Activated T-helper 1 cell treated with Interleukin-2 at 50 U/mL for 16 hours (primary cell): ENCODE results near the gene ARIH1.
"Not testable (repeated sequence)": the region's sequence is repeated elsewhere in the genome, so short reads cannot be mapped to it uniquely, and the experiment has no call there.

Source experiments
- DNase-seq: peaks from one replicate; pipeline ENCODE4 v3.0.0-alpha.2; 2020; ENCODE audit warnings: low read depth

Gene ARIH1, protein sequence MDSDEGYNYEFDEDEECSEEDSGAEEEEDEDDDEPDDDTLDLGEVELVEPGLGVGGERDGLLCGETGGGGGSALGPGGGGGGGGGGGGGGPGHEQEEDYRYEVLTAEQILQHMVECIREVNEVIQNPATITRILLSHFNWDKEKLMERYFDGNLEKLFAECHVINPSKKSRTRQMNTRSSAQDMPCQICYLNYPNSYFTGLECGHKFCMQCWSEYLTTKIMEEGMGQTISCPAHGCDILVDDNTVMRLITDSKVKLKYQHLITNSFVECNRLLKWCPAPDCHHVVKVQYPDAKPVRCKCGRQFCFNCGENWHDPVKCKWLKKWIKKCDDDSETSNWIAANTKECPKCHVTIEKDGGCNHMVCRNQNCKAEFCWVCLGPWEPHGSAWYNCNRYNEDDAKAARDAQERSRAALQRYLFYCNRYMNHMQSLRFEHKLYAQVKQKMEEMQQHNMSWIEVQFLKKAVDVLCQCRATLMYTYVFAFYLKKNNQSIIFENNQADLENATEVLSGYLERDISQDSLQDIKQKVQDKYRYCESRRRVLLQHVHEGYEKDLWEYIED

DNA sequence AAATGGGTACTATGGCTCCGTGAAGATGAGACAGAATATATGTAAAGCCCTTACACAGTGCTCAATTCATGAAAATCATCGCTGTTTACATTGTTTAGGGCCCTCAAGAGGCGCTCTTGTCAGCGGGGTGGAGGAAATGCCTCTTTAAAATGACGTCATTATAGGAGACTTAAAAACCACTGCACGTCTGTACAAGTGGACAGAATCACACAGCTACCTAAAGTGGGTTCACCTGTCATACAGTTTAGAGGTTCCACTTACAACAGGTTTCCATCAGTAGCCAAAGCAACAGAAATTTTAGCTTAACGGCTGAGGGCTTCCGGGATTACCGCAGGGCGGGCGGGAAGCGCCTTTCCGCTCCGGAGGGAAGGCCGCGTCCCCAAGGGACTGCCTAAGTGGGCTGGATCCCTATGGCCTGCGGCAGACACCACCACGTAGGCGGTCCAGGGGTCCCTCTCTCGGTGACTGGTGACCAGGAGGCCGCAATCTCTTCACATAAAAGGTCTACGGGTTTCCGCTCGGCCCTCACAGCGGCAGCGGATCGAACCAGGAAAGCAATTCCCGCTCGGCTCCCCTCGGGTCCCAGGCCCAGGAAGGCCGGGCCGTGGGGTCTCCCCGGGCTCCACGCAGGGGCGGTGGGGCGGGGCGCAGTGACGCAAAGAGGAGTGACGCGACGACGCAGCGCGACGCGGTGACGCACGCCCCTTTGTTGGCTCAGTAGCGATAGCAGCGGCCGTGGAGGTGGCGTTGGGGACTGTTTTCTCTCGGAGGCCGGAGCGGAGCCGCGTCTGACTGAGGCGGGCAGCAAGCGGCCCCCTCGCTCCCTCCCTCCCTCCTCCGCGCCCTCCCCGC is at the start of gene ARIH1:
ARIH1 (plus strand) TSS at position 717 of the 852 bp plus-strand sequence. CDS start 310 bp downstream, outside the sequence.
- peak; percentile 94 for DNase-seq

DNA sequence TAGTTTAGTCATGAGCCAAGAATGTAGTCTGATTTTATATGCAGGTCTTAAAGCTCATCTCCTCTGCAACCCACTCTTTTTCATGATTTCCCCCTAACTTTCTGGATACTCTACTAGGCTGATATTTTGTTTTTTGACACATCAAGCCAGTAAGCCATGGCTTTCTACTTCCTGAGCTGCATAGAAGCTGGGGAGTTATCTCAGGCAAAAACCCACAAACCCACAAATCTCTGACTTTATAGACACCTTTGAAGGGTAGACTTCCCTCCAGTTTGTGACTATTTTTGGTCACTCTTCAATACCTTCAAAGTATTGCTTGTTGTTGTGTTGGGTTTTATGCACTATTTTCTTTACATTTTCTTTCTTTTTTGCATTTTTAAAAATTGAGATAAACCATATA is 47.4 kb upstream of the ARIH1 start:
- DNase-seq = no peak

DNA sequence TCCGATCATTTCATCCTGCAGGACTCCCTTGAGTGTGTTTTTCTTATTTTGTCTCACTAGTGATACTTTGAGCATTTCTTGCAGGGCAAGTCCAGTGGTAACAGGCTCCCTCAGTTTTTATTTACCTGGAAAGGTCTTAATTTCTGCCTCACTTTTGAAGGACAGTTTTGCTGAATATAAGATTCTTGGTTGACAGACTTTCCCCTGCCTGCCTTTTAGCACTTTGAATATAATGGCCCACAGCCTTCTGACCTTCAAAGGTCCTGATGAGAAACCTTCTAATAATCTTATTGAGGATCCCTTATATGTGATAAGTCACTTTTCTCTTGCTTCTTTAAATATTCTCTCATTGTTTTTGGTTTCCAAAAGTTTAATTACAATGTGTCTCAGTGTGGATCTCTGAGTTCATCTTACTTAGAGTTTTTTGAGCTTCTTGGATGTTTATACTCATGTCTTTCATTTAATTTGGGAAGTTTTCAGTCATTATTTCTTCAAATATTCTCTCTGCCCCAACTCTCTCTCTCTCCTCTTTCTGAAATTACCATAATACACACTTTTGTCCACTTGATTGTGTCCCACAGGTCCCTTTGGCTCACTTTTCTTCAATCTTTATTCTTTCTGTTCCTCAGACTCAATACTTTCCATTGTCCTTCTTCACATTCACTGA is 36.3 kb upstream of the ARIH1 start:
- DNase-seq = no peak

DNA sequence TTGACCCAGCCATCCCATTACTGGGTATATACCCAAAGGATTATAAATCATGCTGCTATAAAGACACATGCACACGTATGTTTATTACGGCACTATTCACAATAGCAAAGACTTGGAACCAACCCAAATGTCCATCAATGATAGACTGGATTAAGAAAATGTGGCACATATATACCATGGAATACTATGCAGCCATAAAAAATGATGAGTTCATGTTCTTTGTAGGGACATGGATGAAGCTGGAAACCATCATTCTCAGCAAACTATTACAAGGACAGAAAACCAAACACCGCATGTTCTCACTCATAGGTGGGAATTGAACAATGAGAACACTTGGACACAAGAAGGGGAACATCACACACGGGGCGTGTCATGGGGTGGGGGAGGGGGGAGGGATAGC is 31.3 kb upstream of the ARIH1 start:
- not testable (repeated sequence) for DNase-seq

DNA sequence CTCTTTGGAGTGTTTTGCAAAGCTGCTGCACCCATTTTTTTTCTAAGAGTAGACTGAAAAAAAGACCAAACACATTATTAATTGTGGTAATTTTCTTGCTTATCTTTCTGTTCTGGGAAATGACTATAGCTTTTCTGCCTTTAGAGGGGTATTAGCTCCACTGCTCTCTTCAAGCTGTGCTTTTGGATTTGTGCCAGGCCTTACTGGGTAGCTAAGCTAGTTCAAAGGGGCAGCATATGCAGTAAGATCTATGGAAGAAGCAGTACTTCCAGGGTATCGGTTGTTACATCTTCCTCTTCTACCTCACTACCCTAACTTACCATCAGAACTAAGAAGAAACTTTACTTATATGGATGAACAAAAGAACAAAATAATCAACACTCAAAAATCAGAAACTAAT is 28.7 kb upstream of the ARIH1 start:
- no peak for DNase-seq

DNA sequence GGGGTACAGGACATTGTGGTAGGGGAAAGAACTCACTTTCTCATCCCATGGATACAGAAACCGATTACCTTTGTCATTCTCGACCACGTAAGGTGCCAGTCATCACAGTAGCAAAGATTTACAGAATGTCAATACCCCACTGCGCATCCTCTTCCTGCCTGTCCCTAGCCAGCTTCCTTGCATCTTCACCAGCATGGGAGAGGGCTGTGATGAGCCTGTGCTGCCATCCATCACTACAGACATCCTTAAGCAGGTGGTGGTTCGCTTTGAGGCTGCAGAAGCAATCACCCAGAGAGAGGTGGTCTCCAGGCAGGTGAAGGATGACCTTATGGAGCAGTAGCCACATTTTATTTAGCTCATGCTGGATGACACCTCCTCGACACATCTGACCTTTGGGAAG is 23.3 kb upstream of the ARIH1 start:
- DNase-seq = no peak

DNA sequence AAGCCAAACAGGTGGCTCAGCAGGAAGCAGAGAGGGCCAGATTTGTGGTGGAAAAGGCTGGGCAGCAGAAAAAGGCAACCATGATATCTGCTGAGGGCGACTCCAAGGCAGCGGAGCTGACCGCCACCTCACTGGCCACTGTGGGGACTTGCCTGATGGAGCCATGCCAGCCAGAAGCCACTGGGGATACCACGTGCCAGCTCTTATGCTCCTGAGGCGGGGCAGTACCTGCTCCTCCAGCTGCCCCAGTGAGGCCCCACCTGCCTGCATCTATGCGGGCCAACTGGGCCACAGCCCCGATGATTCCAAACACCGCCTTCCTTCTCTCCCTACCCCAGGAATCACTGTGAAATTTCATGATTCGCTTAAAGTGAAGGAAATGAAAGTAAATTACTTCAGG is 22.9 kb upstream of the ARIH1 start:
- no peak for DNase-seq

DNA sequence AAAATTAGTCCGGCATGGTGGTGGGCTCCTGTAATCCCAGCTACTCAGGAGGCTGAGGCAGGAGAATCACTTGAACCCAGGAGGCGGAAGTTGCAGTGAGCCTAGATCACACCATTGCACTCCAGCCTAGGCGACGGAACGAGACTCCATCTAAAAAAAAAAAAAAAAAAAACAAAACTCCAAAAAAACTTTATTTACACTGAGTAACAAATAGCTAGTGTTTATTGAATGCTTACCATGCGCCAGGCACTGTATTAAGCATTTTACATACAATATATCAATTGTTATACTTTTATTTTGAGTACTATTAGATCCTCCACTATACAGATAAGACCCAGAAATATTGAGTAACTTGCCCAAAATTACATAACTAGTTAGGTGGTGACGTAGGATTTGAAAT is 17.4 kb upstream of the ARIH1 start:
- no peak for DNase-seq

DNA sequence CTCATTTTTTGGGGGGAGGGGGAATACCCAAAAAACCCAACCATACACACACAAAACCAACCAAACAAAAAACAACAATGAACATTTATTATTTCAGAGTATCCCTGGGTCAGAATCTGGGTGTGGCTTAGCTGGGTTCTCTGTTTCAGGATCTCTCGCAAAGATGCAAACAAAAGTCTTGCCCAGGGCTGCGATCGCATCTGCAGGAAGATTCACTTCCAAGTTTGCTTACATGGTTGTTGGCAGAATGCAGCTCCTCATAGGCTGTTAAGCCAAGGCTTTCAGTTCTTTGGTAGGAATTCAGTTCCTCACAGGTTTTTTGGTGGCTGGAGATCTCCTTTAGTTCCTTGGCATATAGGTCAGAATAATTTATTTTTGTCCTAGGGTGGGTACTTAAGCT is 13.7 kb upstream of the ARIH1 start:
- DNase-seq = no peak

DNA sequence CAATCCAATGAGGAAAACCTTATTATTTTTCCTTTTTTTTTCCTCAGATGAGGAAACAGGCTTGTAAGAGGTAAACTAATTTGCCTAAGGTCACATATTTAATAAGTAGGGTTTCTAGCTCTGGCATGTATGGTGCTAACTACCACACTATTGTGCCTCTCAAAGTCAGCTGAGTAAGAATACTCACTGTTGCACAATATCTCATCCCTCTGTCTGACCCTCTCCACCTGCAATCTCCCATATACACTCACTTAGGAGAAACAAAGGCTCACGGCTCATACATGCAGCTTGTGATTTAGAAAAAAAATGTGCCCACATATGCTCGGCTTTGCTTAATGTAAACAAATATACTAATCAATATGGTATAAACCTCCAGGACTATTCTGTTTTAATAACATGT is 10.4 kb upstream of the ARIH1 start:
- no peak for DNase-seq

DNA sequence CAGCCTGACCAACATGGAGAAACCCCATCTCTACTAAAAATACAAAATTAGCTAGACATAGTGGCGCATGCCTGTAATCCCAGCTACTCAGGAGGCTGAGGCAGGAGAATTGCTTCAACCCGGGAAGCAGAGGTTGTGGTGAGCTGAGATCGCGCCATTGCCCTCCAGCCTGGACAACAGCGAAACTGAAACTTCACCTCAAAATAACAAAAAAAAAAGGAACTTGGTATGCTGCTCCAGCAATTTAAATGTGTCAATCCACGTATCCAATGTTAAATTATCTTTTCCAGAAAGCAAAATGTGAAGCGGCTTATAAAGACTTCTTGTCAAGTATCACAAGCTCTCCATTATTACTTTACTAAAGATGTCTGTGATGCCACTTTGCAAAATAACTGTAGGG is 9.9 kb upstream of the ARIH1 start:
- no peak for DNase-seq

DNA sequence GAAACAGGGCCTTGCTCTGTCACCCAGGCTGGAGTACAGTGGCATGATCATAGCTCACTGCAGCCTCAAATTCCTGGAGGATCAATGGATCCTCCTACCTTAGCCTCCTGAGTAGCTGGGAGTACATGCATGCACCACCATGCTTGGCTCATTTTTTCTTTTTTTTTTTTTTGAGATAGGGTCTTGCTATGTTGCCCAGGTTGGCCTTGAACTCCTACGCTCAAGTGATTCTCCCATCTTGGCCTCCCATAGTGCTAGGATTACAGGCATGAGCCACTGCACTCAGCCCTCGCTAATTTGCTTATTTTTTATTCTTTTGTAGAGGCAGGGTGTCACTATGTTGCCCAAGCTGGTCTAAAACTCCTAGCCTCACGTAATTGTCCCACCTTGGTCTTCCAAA is 6.0 kb upstream of the ARIH1 start:
- no peak for DNase-seq

DNA sequence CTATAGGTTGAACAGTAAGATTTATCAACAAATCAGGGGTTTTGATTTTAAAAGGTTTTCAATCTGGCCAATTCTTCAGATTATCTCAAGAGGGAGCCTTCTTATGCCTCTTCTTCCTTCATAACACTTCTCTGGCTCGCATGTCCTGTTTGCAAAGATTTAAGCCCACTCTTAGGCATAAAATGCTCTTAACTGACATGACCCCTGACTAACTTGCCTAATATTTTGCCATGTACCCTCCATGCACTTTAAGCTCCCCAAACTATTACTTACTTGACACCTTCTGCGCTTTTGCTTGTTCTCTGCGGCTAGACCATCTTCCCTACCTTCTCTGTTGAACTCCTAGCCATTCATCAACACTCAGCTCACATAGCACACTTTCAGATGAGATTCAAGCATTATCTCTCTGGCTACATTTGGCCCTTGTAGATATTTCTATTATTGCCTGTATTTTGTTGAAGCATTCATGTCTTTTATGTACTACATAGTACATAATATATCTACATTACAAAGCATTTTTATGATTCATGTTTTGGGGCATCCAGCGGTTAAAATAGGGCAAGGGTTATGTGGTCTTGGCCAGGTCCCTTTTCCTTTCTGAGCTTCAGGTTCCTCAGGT is 1.0 kb upstream of the ARIH1 start:
- no peak for DNase-seq

DNA sequence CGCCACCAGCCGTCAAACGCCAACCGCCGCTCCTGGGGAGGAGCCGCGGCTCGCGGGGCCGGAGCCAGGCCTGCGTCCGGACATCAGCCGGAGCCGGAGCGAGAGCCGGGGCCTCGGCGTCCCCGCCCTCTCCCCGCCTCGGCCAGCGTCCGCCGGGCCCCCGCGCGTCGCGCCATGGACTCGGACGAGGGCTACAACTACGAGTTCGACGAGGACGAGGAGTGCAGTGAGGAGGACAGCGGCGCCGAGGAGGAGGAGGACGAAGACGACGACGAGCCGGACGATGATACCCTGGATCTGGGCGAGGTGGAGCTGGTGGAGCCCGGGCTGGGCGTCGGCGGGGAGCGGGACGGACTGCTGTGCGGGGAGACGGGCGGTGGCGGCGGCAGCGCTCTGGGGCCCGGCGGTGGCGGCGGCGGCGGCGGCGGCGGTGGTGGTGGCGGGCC is 359 bp downstream of the ARIH1 start:
- DNase-seq = peak; percentile 28

DNA sequence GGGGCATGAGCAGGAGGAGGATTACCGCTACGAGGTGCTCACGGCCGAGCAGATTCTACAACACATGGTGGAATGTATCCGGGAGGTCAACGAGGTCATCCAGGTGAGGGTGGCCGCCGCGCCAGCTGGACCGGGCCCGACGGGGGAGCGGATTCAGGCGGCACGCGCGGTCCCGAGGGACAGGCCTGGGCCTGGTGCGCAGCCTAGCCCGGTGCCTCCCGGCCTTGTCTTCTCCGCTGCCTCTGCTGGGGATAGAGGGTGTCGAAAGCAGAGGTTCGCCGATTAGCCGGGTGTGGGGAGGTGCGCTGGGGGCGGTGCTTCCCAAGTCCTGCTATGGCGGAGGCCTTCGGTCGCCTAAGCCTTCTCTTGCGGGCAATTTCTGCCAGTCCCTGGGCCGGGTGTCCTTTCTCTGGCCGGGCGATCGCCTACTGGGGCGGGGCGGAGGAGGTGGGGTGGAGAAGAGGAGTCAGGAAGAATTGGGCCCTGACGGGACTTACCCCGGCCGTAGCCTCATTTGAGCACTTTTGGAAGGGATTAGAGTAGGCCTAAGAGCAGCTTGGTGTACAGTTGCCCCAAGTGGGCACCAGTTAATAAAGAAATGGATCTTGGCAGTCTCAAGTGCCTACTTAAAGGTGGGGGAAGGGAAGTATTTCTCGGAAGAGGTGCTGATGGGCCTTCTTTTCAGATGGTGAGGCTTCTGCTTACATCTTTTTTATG is 940 bp downstream of the ARIH1 start:
- peak; percentile 74 for DNase-seq

DNA sequence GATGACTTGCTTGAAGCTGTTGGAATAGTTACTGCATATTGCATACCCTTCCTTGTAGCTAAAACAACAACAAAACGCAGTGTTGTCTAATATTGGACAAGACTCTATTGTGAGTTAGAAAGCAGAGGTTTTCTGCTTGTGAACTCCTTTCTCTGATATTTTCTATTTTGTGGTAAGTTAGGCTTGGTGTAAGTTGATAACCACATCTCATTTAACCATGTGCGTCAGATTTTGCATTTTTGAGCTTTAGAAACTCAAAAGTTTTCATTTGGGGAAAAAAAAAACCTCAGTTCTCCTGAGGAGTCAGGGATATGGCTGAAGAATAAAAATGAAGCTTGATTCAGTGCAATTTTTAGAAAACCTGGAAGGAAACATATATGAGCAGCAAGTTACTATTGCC is 1.5 kb downstream of the ARIH1 start:
- no peak for DNase-seq

DNA sequence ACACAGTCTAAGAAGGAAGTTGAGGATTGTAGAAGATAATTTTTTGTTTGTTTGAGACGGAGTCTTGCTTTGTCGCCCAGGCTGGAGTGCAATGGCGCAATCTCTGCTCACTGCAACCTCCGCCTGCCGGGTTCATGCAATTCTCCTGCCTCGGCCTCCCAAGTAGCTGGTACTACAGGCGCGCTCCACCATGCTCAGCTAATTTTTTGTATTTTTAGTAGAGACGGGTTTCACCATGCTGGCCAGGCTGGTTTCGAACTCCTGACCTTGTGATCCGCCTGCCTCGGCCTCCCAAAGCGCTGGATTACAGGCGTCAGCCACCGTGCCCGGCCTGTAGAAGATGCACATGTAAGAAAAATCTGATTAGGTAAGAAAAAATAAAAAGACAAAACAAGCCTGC is 2.2 kb downstream of the ARIH1 start:
- not testable (repeated sequence) for DNase-seq

DNA sequence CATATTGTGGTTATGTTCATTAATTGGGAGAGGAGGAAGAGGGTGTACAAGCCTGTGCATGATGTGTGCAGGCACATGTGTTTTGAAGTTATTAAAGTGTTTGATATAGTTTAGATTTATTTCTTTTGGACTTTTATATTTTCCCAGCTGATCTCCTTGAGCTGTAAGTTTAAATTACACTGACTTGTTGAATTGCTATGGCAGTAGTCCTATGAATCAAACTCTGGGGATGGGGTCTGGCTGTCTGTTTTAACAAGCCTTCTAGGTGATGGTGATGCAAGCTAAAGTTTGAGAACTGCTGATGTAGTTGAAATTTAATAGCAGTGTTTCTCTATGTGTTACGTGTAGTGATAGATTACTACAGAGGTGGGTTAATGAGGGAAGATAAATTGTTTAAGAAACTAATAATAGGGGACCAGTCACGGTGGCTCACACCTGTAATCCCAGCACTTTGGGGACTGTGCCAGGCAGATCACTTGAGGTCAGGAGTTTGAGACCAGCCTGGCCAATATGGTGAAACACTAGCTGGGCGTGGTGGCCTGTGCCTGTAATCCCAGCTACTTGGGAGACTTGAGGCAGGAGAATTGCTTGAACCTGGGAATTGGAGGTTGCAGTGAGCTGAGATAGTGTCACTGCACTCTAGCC is 7.0 kb downstream of the ARIH1 start:
- DNase-seq = no peak

DNA sequence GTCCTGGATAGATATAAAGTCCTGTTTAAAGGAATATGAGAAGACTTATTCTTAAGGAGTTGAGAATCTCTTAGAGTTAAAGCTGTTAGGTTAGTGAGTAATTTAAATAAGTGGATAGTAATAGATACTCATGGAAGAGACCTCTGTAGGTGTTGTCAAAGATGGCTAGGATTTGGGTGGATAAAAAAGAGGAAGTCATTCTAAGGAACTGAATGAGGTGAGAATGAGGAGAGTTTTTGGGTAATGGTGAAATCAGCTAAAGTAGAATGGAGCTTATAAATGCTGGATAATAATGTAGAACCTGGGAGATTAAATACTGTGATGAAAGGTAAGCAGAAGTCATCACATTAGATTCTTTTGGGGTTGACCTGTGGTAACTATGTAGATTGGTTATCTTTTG is 8.1 kb downstream of the ARIH1 start:
- no peak for DNase-seq

DNA sequence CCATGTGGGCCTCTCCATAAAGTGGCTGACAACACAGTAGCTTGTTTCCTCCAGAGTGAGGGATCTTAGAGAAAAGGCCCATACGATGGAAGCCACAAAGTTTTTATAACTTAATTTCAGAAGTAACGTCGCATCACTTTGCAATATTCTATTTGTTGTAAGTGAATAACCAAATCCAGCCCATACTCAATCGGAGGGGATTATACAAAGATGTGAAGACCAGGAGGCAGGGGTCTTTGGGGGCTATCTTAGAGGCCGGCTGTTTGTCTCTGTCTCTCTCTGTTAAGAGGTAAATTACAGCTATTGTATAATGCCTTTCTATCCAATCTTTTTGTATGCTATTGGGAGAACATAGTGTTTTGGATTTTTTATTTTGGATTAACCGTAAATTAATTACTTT is 9.1 kb downstream of the ARIH1 start:
- DNase-seq = no peak

DNA sequence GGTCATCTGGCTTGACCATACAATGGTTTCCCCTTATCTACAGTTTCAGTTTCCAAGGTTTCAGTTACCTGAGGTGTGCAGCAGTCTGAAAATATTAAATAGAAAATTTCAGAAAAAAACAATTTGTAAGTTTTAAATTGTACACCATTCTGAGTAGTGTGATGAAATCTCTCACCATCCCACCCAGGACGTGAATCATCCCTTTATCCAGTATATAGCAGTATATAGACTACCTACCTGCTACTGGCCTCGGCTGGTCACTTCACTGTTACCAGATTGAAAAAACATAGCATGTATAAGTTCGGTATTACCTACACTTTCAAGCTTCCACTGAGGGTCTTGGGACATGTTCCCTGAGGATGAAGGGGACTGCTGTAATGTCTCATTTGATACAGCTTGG is 12.0 kb downstream of the ARIH1 start:
- DNase-seq = no peak
